DOHH2 (cell line): Measurements from ENCODE around the gene ANO4.

Experiments
- H3F3A ChIP-seq: fragments of 200-600 bp; sonication (generic), shearing (Covaris generic); 2 replicates; pipeline ENCODE4 v1.6.0; 2016; ENCODE audit warnings: antibody characterized with exemption, mild to moderate bottlenecking; ENCODE audit not compliant: control insufficient read depth, insufficient read depth
- H3K27ac ChIP-seq: fragments of 200-600 bp; sonication (generic); 2 replicates; pipeline ENCODE4 v1.5.1; 2014; ENCODE audit warnings: low read depth, mild to moderate bottlenecking, low read length, moderate library complexity
- H3K27me3 ChIP-seq: fragments of 200-600 bp; sonication (generic); 2 replicates; pipeline ENCODE4 v1.6.1; 2014; ENCODE audit warnings: mild to moderate bottlenecking, low read length, mixed read lengths; ENCODE audit not compliant: control insufficient read depth
- H3K36me3 ChIP-seq: fragments of 200-600 bp; sonication (generic); 2 replicates; pipeline ENCODE4 v1.6.1; 2014; ENCODE audit warnings: mild to moderate bottlenecking, low read length, moderate library complexity, mixed read lengths; ENCODE audit not compliant: control insufficient read depth
- H3K4me1 ChIP-seq: fragments of 200-600 bp; sonication (generic); 2 replicates; pipeline ENCODE4 v1.6.1; 2014; ENCODE audit warnings: mild to moderate bottlenecking, low read length, mixed read lengths; ENCODE audit not compliant: control insufficient read depth
- H3K4me2 ChIP-seq: fragments of 200-600 bp; sonication (generic); 2 replicates; pipeline ENCODE4 v1.6.0; 2014; ENCODE audit warnings: mild to moderate bottlenecking, low read length, moderate library complexity
- H3K4me3 ChIP-seq: fragments of 200-600 bp; sonication (generic); 2 replicates; pipeline ENCODE4 v1.5.1; 2014; ENCODE audit warnings: mild to moderate bottlenecking, low read length, mixed read lengths
- H3K79me2 ChIP-seq: fragments of 200-600 bp; sonication (generic); 2 replicates; pipeline ENCODE4 v1.6.1; 2014; ENCODE audit warnings: mild to moderate bottlenecking, low read length, mixed read lengths; ENCODE audit not compliant: control insufficient read depth
- H3K9me2 ChIP-seq: fragments of 200-600 bp; sonication (generic); replicated peaks from 2 replicates; pipeline ENCODE4 v1.6.1; 2014; ENCODE audit warnings: mild to moderate bottlenecking, low read length, mixed read lengths; ENCODE audit not compliant: control insufficient read depth
- H3K9me3 ChIP-seq: fragments of 200-600 bp; sonication (generic); 2 replicates; pipeline ENCODE4 v1.6.1; 2014; ENCODE audit warnings: antibody characterized with exemption, low read length, mixed read lengths; ENCODE audit not compliant: control insufficient read depth, insufficient read depth
- H4K20me1 ChIP-seq: fragments of 200-600 bp; sonication (generic); 2 replicates; pipeline ENCODE4 v1.6.0; 2014; ENCODE audit warnings: low read depth, mild to moderate bottlenecking, antibody characterized with exemption, low read length, moderate library complexity; ENCODE audit not compliant: control insufficient read depth, insufficient read depth
- CTCF ChIP-seq: fragments of 200-600 bp; sonication (generic); IDR thresholded peaks from one replicate; pipeline ENCODE4 v1.5.1; 2014; ENCODE audit warnings: antibody characterized with exemption, mild to moderate bottlenecking, low read depth, low read length; ENCODE audit not compliant: poor library complexity, severe bottlenecking
- EZH2phosphoT487 ChIP-seq: fragments of 200-600 bp; sonication (generic); IDR thresholded peaks from 2 replicates; pipeline ENCODE4 v1.6.1; 2017; ENCODE audit warnings: borderline replicate concordance, mild to moderate bottlenecking, antibody characterized with exemption, low read length, moderate library complexity, mixed read lengths

Gene ANO4

GRCh38 chr12:101021911-101022388 is 227.4 kb downstream of the ANO4 start:
- no peaks in the 10 kb centered on the region for H3K79me2 ChIP-seq
- no peaks in the 10 kb centered on the region for H3K27me3 ChIP-seq
- H3F3A ChIP-seq: no peaks in the 10 kb centered on the region
- no peaks in the 10 kb centered on the region for H4K20me1 ChIP-seq
- no peaks in the 10 kb centered on the region for H3K9me3 ChIP-seq
- H3K4me3 ChIP-seq: no peak overlapping the region
- no peaks in the 10 kb centered on the region for H3K36me3 ChIP-seq
- no peaks in the 10 kb centered on the region for H3K4me1 ChIP-seq
- TF ChIP-seq EZH2phosphoT487: no peak
- no peak for TF ChIP-seq CTCF
- no peaks in the 10 kb centered on the region for H3K9me2 ChIP-seq
- no peak overlapping the region for H3K27ac ChIP-seq
- H3K4me2 ChIP-seq: no peak overlapping the region

- H3K79me2 ChIP-seq: no peaks in the 10 kb centered on the region
- no peaks in the 10 kb centered on the region for H3K4me1 ChIP-seq
- no peaks in the 10 kb centered on the region for H3K9me3 ChIP-seq
- no peak overlapping the region for H3K4me3 ChIP-seq
- no peak overlapping the region for H3K4me2 ChIP-seq
- no peaks in the 10 kb centered on the region for H3K27me3 ChIP-seq
- H3K9me2 ChIP-seq: no peaks in the 10 kb centered on the region
- no peaks in the 10 kb centered on the region for H3F3A ChIP-seq
- H4K20me1 ChIP-seq: no peaks in the 10 kb centered on the region
- H3K36me3 ChIP-seq: no peaks in the 10 kb centered on the region
- no peak for TF ChIP-seq CTCF
- TF ChIP-seq EZH2phosphoT487: no peak
- no peak overlapping the region for H3K27ac ChIP-seq
Observed at GRCh38 chr12:101027200-101027599, 232.6 kb downstream of the ANO4 start.

GRCh38 chr12:101027816-101028215 is 233.2 kb downstream of the ANO4 start:
- Histone ChIP-seq H3K4me2 (no peak overlapping the region), H3K79me2 (no peaks in the 10 kb centered on the region), H4K20me1 (no peaks in the 10 kb centered on the region), H3K27me3 (no peaks in the 10 kb centered on the region), H3K4me1 (no peaks in the 10 kb centered on the region), H3K27ac (no peak overlapping the region), H3K9me3 (no peaks in the 10 kb centered on the region), H3K4me3 (no peak overlapping the region), H3K36me3 (no peaks in the 10 kb centered on the region), H3F3A (no peaks in the 10 kb centered on the region), H3K9me2 (no peaks in the 10 kb centered on the region)
- TF ChIP-seq EZH2phosphoT487 (no peak), CTCF (no peak)
